GM13976 (cell line): ENCODE measurements around the gene HAL.

ENCODE experiments used
- DNase-seq: peaks from one replicate; pipeline ENCODE4 v3.0.0; 2012; ENCODE audit warnings: low spot score
- in situ Hi-C: fragments of 300-500 bp; cut with MboI; formaldehyde crosslinking; loops from one replicate; pipeline ENCODE4 v1.12.0; 2022; ENCODE audit warnings: low sequenced_read_pairs, mixed read lengths, inconsistent platforms; ENCODE audit not compliant: unreplicated experiment
- TF ChIP-seq, protein P1 (sequence below): IDR thresholded peaks from 2 replicates; pipeline ENCODE4 v1.5.1; 2012; ENCODE audit warnings: borderline replicate concordance, mild to moderate bottlenecking; ENCODE audit not compliant: insufficient read depth; ENCODE audit errors: extremely low read depth, missing control alignments, control extremely low read depth

The HAL gene

DNA sequence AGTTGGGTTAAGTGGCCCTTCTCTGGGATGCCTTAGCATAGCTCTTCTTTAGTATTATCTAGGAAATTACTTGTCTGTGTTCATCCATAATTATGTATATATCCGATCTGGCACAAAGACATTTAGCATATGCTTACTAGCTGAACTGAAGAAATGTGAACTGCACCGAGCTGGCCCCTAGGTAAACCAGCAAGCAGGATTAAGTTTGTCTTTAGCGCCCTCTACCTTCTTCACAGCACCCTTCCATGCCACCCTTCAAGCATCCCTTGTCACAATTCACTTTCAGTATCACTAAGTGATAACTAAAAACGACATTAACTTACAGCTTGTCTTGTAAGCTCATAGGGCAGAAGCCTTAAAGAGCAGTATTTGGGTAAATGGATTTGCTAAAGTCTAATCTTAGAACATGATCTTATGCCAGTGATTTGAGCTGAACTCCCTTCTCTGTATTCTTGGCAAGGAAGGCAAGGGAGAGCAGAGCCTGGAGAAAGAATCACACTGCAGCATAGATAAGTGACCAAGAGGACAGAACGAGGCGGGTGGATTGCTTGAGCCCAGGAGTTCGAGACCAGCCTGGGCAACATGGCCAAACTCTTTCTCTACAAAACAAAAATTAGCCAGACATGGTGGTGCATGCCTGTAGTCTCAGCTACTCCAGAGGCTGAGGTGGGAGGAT, 2.6 kb upstream of the HAL start:
- in situ Hi-C loops: no loop called here
- peak; percentile 75 for DNase-seq

DNA sequence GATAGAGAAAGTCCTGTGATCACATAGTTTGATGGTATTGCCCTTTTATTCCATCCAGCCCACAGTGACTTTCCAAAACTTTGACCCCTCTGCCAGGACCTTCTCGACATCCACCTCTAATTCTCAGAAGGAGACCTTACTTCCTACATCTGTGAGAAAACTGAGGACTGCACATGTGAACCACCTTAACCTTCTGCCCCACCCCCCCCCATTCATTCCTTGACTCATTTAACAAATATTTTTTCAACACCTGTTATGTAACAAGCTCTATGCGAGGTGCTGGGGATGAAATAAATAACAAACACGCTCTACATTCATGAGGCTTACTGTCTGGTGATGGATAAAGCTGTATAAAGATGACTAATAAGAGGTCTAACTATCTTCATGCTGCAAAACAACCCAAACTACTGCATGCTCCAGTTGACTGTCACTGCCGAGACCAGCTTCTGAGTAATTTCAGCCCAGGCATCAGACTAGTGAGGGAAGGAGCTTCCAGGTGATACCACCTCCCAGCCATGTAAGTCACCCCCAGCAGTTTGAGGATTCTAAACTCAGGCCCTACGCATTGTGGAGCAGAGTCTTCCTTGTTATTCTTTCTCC, 1.9 kb upstream of the HAL start:
- TF ChIP-seq, protein P1, sequence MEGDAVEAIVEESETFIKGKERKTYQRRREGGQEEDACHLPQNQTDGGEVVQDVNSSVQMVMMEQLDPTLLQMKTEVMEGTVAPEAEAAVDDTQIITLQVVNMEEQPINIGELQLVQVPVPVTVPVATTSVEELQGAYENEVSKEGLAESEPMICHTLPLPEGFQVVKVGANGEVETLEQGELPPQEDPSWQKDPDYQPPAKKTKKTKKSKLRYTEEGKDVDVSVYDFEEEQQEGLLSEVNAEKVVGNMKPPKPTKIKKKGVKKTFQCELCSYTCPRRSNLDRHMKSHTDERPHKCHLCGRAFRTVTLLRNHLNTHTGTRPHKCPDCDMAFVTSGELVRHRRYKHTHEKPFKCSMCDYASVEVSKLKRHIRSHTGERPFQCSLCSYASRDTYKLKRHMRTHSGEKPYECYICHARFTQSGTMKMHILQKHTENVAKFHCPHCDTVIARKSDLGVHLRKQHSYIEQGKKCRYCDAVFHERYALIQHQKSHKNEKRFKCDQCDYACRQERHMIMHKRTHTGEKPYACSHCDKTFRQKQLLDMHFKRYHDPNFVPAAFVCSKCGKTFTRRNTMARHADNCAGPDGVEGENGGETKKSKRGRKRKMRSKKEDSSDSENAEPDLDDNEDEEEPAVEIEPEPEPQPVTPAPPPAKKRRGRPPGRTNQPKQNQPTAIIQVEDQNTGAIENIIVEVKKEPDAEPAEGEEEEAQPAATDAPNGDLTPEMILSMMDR: no peak
- in situ Hi-C loops: no loop called here
- DNase-seq: no peak

More for the DNA sequence above, 2.6 kb upstream of the HAL start:
- TF ChIP-seq, protein P1: peak; percentile 70

DNA sequence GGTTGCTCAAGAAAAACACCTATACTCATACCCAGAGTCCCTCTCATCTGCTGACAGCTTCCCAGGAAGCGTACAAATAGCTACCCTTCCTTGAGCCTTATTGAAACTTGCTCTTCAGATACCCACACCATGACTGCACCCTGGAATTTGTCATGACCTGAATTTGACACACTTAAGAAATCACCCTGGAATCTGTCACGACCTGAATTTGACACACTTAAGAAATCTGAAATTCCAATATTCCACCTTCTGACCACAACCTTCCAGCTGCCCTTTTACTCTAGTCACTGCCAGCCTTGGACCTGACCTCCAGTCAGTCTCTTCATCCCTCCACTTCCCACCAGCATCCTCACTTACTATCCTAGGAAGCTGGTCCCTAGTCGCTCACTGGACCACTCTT, 1.1 kb upstream of the HAL start:
- in situ Hi-C loops: no loop called here
- TF ChIP-seq, protein P1: no peak
- no peak for DNase-seq

DNA sequence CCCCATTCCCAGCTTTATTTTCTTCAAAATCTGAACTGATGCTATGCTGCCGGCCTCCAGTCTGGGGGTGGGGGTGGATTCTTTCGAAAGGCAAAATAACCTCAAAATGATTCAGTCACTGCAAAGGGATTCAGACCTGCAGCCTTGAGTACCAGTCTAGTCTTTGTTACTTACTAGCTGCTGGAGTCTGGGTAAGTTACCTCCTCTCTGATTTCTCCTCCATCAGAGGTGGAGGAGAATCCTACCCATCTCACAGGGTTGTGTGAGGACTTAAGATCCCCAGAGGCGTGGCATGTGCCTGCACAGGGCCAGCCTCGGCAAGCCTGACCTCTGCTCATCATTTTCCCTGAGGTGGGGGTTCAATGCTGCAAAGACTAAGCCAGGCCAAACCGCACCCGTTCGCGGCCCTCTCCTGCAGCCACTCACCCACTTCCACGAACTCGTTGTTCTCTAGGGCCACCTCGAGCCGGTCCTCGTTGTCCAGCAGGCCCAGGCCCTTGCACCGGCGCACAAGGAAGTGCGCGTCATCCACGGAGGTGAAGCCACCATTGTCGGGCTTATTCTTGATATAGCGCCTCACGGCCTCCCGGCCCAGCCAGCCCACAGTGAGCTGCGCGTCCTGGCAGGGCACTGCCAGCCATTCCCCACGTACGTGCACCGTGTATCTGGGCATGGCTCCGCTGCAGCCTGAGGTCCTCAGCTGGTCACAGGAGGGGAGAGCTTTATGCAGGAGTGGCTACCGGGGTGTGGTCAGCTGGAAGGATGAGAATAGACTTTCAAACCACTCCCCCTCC, 709 bp downstream of the HAL start:
- in situ Hi-C loops: no loop called here
- DNase-seq: no peak
- TF ChIP-seq, protein P1: no peak

DNA sequence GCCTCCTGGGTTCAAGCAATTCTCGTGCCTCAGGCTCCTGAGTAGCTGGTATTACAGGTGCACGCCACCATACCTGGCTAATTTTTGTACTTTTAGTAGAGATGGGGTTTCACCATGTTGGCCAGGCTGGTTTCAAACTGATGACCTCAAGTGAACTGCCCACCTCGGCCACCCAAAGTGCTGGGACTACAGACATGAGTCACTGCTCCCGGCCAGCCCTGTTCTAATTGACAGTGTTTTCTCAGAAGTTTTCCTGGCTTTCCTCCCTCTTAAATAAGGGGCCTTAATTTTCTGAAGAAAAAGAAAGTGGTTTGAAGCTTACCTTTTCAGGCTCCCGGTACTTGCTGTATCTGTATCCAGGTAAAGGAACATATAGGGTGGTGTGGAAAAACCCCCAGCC, 1.7 kb downstream of the HAL start:
- TF ChIP-seq, protein P1: no peak
- in situ Hi-C loops: no loop called here

DNA sequence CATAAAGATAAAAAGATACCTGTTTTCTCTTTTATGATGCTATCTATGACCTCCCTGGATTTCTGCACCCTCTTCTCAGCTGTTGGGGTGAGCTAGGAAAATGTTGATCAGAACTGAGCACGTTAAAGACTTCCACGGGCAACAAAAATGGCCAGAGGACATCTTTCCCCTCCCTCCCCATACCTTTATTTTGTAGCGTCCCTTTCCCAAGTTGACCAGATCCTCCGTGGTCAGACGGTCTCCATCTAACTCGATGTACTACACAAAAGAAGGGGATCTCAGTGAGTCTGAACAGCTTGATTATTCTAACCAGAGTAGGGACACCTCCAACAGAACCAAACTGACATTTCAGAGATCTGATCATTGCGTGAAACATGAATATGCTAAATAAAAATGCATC, 2.2 kb downstream of the HAL start:
- in situ Hi-C loops: no loop called here
- TF ChIP-seq, protein P1: no peak
- no peak for DNase-seq

More for the DNA sequence above, 1.7 kb downstream of the HAL start:
- no peak for DNase-seq
